GM21619 (cell line): Measurements from ENCODE around the gene NUP93.
A peak's percentile ranks its signal among the peaks of the same experiment; 100 is the strongest.
"Not testable (repeated sequence)": the region's sequence is repeated elsewhere in the genome, so short reads cannot be mapped to it uniquely, and the experiment has no call there.

Source experiments
- ATAC-seq: cut with Tn5 transposase; IDR thresholded peaks from one replicate; pipeline ENCODE4 v1.9.1; 2021; ENCODE audit not compliant: unreplicated experiment

The NUP93 gene

GRCh38 chr16:56708525-56709442 lies 21.1 kb upstream of the NUP93 start:
- ATAC-seq = no peak

DNA sequence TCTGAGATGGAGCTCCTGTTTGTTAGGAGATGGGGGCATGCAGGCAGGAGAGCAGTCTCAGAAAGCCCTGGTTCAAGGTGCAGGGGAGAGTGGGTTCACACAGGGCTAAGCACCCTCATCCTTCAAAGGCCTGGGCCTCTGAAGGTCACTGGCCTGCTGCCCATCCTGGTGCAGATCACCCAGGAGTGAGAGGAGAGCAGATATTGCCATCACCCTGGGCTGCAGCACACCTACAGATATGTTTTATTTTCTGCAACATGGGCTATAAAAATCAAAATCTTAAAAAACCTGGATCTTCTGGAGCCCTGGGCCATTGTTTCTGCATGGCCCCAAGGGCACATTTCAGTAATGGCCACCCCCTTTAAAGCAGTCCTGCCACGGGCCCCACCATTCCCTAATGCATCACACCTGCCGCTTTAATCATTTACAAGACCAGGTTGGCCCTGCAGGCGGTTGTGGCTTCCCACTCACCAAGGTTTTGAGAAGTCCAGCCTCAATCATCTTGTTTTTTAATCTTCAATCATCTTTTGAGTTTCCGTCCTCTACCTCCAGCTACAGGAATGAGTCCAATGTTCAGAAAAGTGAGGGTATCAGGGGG lies 20.4 kb upstream of the NUP93 start:
- ATAC-seq = no peak

- no peak for ATAC-seq
These were observed 19.7 kb upstream of the NUP93 start for GRCh38 chr16:56710181-56710737.

DNA sequence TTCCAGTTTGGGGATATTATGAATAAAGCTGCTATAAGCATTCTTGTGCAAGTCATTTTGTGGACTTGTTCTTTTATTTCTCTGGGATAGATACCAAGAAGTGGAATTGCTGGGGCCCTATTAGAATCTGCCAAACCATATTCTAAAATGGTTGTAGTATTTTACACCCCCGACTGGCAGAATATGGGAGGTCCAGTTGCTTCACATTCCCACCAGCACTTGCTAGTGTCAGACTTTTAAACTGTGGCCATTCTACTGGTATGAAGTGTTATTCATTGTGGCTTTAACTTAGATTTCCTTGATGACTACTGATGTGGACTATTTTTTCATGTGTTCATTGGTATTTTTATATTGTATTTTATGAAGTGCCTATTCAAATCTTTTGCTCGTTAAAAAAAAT lies 18.1 kb upstream of the NUP93 start:
- no peak for ATAC-seq

GRCh38 chr16:56713794-56714193 lies 16.1 kb upstream of the NUP93 start:
- ATAC-seq = no peak

DNA sequence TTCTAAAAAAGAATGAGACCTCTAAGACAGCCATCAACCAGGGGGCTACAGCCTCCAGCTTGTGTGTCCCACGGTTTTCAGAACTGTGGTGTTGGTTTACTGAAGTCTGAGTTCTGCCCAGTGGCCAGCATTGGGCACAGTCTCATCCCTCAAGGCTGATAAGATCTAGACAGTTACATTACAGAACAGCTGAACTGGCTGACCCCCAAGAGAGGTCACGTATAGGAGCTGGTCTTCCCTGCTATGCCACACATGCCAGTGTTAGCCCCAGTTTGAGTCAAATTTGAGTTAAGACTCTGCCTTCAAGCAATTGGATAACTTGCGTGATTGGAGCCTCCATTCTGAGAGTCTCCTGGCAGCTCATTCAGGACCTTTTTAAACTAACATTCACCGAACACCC lies 14.8 kb upstream of the NUP93 start:
- no peak for ATAC-seq

DNA sequence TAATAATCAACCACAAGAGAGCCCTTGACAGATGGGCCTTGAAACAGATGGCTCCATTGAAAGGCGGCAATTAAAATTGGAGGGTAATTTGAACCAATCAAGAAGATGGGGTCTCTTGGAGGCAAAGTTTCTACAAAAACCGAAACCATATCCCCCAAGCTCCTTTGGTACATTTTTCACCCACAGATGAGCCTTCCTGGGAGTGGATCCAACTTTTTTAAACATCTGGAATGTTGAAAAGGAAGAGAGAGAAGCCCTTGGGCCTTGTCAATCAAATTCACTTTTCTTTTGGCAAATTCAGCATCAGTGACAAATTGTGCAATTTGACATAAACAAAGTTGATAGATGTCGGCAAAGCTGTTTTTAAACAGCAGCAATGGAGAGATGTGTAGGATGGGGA lies 13.2 kb upstream of the NUP93 start:
- no peak for ATAC-seq

DNA sequence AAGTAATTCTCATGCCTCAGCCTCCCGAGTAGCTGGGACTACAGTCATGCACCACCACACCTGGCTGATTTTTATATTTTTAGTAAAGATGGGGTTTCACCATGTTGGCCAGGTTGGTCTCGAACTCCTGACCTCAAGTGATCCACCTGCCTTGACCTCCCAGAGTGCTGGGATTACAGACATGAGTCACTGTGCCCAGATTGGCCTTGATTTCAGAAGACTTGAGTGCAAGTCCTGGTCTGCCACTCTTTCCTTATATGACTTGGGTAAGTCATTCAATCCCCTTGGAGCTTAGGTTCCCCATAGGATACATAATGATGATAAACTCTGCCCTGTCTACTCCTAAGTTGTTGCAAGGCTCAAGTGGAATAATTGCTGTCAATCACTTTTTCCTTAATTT lies 12.4 kb upstream of the NUP93 start:
- ATAC-seq = not testable (repeated sequence)

DNA sequence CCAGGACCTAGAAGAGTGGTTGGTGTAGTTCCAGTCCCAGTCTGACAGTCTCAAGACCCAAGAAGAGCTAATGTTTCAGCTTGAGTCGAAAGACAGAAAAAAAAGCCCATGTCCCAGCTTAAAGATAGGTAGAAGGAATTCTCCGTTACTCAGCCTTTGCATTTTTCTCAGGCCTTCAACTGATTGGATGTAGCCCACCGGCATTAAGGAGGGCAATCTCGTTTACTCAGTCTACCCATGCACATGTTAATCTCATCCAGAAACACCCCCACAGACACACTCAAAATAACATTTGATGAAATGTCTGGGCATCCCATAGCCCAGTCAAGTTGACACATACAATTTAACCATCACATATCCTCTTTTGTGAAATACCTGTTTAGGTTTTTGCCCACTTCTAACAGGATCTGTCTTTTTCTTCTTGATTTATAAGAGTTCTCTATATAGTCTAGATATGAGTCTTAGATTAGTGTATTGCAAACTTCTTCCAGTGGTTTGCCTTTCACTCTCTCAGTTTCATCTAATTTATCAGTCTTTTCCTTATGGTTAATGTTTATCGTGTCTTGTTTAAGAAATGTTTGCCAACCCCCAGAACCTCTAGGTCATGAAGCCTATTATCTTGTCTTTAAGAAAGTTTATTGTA lies 7.6 kb upstream of the NUP93 start:
- ATAC-seq = no peak

GRCh38 chr16:56724191-56724590 lies 5.7 kb upstream of the NUP93 start:
- no peak for ATAC-seq

GRCh38 chr16:56726283-56726682 lies 3.6 kb upstream of the NUP93 start:
- ATAC-seq = no peak

DNA sequence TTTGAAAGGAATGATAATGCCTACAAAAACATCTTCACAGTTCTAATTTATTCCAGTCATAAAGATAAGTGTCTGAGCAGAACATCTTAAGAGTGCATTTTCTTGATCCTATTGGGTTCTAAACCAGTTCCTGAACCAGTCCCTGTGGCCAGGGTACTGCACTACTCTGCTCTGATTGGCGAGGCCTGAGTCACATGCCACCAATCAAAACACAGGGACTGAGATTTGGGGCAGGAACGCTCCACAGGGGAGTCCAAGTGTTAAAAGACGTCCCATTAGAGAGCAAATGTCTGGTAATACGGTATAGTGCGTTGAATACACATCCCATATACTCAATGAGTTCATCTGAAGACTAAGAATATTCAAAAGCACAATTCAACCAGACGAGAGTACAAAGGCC lies 3.0 kb upstream of the NUP93 start:
- ATAC-seq = no peak

DNA sequence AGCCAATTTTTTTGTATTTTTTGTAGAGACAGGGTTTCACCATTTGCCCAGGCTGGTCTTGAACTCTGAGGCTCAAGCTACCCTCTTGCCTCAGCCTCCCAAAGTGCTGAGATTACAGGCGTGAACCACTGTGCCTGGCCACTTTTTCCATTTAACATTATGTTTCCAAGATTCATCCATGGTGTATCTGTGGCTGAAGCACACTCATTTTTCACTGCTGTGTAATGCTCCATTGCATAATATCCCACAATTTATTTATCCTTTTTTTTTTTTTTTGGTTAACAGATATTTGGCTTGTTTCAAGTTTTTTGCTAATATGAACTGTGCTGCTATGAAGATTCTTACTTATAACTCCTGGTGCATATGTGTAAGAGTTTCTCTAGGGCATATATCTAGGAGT lies 1.9 kb upstream of the NUP93 start:
- no peak for ATAC-seq

GRCh38 chr16:56728980-56729734 lies 772 bp upstream of the NUP93 start:
- no peak for ATAC-seq

DNA sequence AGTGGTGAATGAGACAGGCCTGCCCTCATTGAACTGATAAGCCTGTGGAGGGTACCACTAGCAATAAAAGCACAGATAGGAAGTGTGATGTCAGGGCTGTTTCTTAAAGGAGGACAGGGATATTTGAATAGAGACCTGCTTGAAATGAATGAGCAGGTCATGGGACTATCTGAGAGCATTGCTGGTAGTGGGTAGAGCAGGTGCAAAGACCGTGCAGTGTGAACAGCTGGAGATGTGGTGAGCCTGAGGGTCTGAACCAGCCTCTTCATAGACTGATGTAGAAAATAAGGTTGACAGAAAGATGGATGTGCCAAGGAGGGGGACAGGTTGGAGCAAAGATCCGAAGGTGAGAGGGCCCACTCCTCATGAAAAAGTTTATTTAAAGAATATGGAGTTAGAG lies 2.4 kb downstream of the NUP93 start:
- ATAC-seq = peak; percentile 35

GRCh38 chr16:56732832-56733231 lies 2.9 kb downstream of the NUP93 start:
- ATAC-seq = peak; percentile 29

DNA sequence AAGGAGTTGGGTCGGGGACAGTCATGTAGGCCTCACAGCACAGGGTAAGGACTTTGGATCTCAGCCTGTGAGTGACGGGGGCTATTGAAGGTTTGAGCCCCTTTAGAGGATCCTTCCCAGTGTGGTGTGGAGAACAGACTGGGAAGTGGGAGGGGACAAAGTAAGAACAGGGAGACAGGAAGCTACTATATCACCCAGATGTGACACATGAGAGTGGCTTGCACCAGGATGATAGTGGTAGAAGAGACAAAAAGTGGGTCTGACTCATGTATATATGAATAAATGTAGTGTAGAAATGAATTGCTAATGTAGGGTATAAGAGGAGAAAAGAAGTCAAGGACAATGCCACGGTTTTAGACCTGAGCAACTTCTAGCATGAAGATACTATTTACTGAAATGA lies 4.5 kb downstream of the NUP93 start:
- ATAC-seq = no peak

DNA sequence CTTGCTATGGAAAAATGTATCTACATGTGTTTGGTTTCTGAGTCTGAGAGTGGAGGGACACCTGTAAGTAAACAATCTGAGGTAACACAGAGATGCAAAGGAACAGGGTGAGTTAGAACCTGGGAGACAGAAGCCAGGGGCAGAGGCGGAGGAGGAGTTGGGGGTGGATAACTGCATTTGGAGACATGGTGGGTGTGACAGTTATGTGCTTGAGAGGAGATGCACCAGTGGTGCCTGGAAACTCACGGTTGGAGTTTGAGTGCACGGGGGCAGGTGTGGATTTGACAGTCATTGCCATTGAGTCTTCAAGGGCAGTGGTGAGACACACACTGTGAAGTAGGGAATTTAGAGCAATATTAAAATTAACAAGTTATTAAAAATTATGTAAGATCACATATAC lies 6.5 kb downstream of the NUP93 start:
- ATAC-seq = no peak

- no peak for ATAC-seq
These were observed 7.6 kb downstream of the NUP93 start for GRCh38 chr16:56737539-56737938.

- ATAC-seq = no peak
These were observed 8.3 kb downstream of the NUP93 start for GRCh38 chr16:56738221-56738620.

DNA sequence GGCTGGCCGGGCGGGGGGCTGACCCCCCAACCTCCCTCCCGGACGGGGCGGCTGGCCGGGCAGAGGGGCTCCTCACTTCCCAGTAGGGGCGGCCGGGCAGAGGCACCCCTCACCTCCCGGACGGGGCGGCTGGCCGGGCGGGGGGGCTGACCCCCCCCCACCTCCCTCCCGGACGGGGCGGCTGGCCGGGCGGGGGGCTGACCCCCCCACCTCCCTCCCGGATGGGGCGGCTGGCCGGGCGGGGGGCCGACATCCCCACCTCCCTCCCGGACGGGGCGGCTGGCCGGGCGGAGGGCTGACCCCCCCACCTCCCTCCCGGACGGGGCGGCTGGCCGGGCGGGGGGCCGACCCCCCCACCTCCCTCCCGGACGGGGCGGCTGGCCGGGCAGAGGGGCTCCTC lies 9.4 kb downstream of the NUP93 start:
- ATAC-seq = not testable (repeated sequence)
